GM12874 (cell line): Measurements from ENCODE around the gene PRF1.

Source experiments
- CTCF ChIP-seq: IDR thresholded peaks from 2 replicates; pipeline ENCODE4 v1.5.1; 2011; ENCODE audit warnings: low read depth, mild to moderate bottlenecking, control low read depth, low read length, moderate library complexity; ENCODE audit not compliant: insufficient read depth

Gene PRF1

GRCh38 chr10:70599319-70599718, 3.2 kb downstream of the PRF1 start:
- no peak for TF ChIP-seq CTCF

- no peak for TF ChIP-seq CTCF
Measured at GRCh38 chr10:70598857-70599295, 3.7 kb downstream of the PRF1 start.

GRCh38 chr10:70597856-70598815, 4.4 kb downstream of the PRF1 start:
- TF ChIP-seq CTCF = no peak

GRCh38 chr10:70596860-70597809, 5.4 kb downstream of the PRF1 start:
- no peak for TF ChIP-seq CTCF

- TF ChIP-seq CTCF = no peak
Measured at GRCh38 chr10:70596110-70596798, 6.3 kb downstream of the PRF1 start.

- no peak for TF ChIP-seq CTCF
Measured at GRCh38 chr10:70595566-70596016, 7.0 kb downstream of the PRF1 start.
